ENCODE data around the gene FA2H. TPM values are rescaled to one million over a fixed set of nuclear protein-coding genes. Genes with fewer than 3 reads are reported as not detected.

Gene FA2H
- total and polyA plus RNA-seq, 7 experiments from 2014 or later, result 0.20 to 0.34 TPM; not detected in 5

GRCh38 chr16:74735554-74735953, 39.1 kb downstream of the FA2H start:
- Mint-ChIP-seq H3K4me1 (peaks cover 0 to 9% (median 4%) of the 10 kb centered on the region in 7 donors), H3K27me3 (peaks cover 0 to 7% (median 0%) of the 10 kb centered on the region in 5 donors), H3K9me3 (peaks cover 0 to 3% (median 0%) of the 10 kb centered on the region in 11 donors), H3K4me3 (no peak overlapping the region), H3K36me3 (no peaks in the 10 kb centered on the region), H3K27ac (no peak overlapping the region)
- DNase-seq, result no peak
- H3K4me3 ChIP-seq (ENCODE audit: low read length), result no peak overlapping the region
- intact Hi-C loops (cut with micrococcal nuclease), result no loop called here
- no peak overlapping the region for H3K27ac ChIP-seq (ENCODE audit: low read depth, low read length)
- CTCF ChIA-PET, result no interaction called here
- H3K36me3 ChIP-seq (ENCODE audit: control insufficient read depth in 2 of 3, insufficient read depth in 3 of 3, low read length in 3 of 3), result no peaks in the 10 kb centered on the region
- H3K27me3 ChIP-seq (ENCODE audit: control insufficient read depth in 2 of 2, insufficient read depth in 2 of 2, low read length in 2 of 2), result no peaks in the 10 kb centered on the region
- H3K4me1 ChIP-seq (ENCODE audit: control insufficient read depth in 2 of 2, insufficient read depth in 2 of 2, low read length in 2 of 2), result no peaks in the 10 kb centered on the region
- ATAC-seq, result no peak
- POLR2A ChIA-PET, result no interaction called here
- no peaks in the 10 kb centered on the region for H3K9me3 ChIP-seq (ENCODE audit: control insufficient read depth in 2 of 3, low read length in 3 of 3)

DNA sequence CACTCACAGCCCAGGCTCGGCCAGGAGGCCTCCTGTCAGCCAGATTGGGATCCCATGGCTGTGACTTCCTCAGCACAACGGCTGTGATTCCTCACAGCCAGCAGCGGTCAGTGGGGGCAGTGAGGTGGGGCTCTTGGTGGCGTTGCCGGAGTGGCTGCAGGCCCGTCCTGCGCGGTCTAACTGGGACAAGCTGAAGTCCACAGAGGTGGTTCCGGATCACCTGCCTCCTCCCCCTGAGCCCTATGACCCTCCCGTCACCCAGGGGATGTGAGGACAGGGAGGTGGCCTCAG, 39.5 kb downstream of the FA2H start:
- Mint-ChIP-seq H3K4me1 (peaks cover 0 to 13% (median 9%) of the 10 kb centered on the region in 7 donors), H3K36me3 (no peaks in the 10 kb centered on the region), H3K27ac (no peak overlapping the region), H3K4me3 (no peak overlapping the region), H3K9me3 (peaks cover 0 to 3% (median 0%) of the 10 kb centered on the region in 11 donors), H3K27me3 (peaks cover 0 to 7% (median 0%) of the 10 kb centered on the region in 5 donors)
- DNase-seq (no peak), ATAC-seq (no peak)
- CTCF ChIA-PET, result no interaction called here
- Histone ChIP-seq H3K27me3 (ENCODE audit: control insufficient read depth in 2 of 2, insufficient read depth in 2 of 2, low read length in 2 of 2) (no peaks in the 10 kb centered on the region), H3K4me3 (ENCODE audit: low read length) (no peak overlapping the region), H3K9me3 (ENCODE audit: control insufficient read depth in 2 of 3, low read length in 3 of 3) (no peaks in the 10 kb centered on the region), H3K27ac (ENCODE audit: low read depth, low read length) (no peak overlapping the region), H3K4me1 (ENCODE audit: control insufficient read depth in 2 of 2, insufficient read depth in 2 of 2, low read length in 2 of 2) (peaks cover 0 to 3% of the 10 kb centered on the region in 2 donors), H3K36me3 (ENCODE audit: control insufficient read depth in 2 of 3, insufficient read depth in 3 of 3, low read length in 3 of 3) (no peaks in the 10 kb centered on the region)
- POLR2A ChIA-PET, result interaction anchor here (0.6 kb wide), 1 partner anchor 9 kb away, joined by 3 read pairs; no protein-coding TSS in a partner anchor
- intact Hi-C loops (cut with micrococcal nuclease), result no loop called here

DNA sequence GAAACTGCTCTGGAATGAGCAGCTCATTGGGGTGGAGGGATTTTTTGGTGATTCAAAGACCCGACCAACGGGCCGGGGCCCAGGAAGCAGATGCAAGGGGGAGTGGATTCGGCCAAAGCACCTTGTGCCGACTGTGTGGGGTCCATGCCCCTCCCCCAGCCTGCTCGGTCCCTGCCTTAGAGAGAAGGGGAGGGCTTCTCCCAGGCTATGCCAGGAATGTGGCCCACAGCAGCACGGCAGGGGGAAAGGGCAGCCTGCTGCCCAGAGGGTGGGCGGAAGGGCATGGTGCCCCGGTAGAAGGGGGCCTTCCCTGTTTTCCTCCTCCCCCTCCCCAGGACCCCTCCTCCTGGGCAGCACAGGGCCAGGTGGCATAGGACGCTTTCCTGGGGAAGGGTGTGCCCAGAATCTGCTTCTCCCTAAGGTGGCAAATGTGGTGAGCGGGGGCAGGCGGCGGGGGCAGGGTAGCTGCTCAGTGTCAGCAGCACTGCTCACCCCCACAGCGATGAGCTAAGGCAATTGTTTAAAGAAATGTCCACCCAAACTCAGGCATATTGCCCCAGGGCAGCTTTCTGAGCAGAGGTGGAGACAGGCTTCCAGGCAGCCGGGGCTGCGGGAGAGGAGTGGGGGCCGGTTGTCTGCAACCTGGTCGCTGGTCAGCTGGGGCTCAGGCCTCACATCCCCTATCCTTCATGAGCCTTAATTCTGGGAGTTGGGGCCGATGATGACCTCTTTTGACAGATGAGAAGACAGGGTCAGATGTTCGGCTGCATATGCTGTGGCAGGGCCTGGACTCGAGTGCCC, 40.1 kb downstream of the FA2H start:
- peaks cover 0 to 3% (median 0%) of the 10 kb centered on the region in 11 donors for H3K9me3 Mint-ChIP-seq
- POLR2A ChIA-PET, result interaction anchor here (0.6 kb wide), 1 partner anchor 8 kb away, joined by 3 read pairs; no protein-coding TSS in a partner anchor
- H3K4me3 ChIP-seq (ENCODE audit: low read length), result no peak overlapping the region
- H3K36me3 ChIP-seq (ENCODE audit: control insufficient read depth in 2 of 3, insufficient read depth in 3 of 3, low read length in 3 of 3), result no peaks in the 10 kb centered on the region
- ATAC-seq, result no peak
- H3K4me1 ChIP-seq (ENCODE audit: control insufficient read depth in 2 of 2, insufficient read depth in 2 of 2, low read length in 2 of 2), result peaks cover 0 to 7% of the 10 kb centered on the region in 2 donors
- no peaks in the 10 kb centered on the region for H3K27me3 ChIP-seq (ENCODE audit: control insufficient read depth in 2 of 2, insufficient read depth in 2 of 2, low read length in 2 of 2)
- H3K4me1 Mint-ChIP-seq, result peaks cover 0 to 17% (median 14%) of the 10 kb centered on the region in 7 donors
- no peak overlapping the region for H3K27ac Mint-ChIP-seq
- H3K36me3 Mint-ChIP-seq, result no peaks in the 10 kb centered on the region
- CTCF ChIA-PET, result no interaction called here
- peaks cover 0 to 3% (median 0%) of the 10 kb centered on the region in 5 donors for H3K27me3 Mint-ChIP-seq
- DNase-seq, result no peak
- no peak overlapping the region for H3K27ac ChIP-seq (ENCODE audit: low read depth, low read length)
- intact Hi-C loops (cut with micrococcal nuclease), result no loop called here
- no peaks in the 10 kb centered on the region for H3K9me3 ChIP-seq (ENCODE audit: control insufficient read depth in 2 of 3, low read length in 3 of 3)
- no peak overlapping the region for H3K4me3 Mint-ChIP-seq

- no peaks in the 10 kb centered on the region for H3K27me3 ChIP-seq (ENCODE audit: control insufficient read depth in 2 of 2, insufficient read depth in 2 of 2, low read length in 2 of 2)
- no peaks in the 10 kb centered on the region for H3K9me3 ChIP-seq (ENCODE audit: control insufficient read depth in 2 of 3, low read length in 3 of 3)
- H3K36me3 ChIP-seq (ENCODE audit: control insufficient read depth in 2 of 3, insufficient read depth in 3 of 3, low read length in 3 of 3), result no peaks in the 10 kb centered on the region
- H3K4me3 Mint-ChIP-seq, result no peak overlapping the region
- peaks cover 0 to 7% of the 10 kb centered on the region in 2 donors for H3K4me1 ChIP-seq (ENCODE audit: control insufficient read depth in 2 of 2, insufficient read depth in 2 of 2, low read length in 2 of 2)
- CTCF ChIA-PET, result no interaction called here
- H3K27ac ChIP-seq (ENCODE audit: low read depth, low read length), result no peak overlapping the region
- H3K27me3 Mint-ChIP-seq, result peaks cover 0 to 1% (median 0%) of the 10 kb centered on the region in 5 donors
- peak overlapping the region in 1 of 9 donors; percentile 40 for H3K27ac Mint-ChIP-seq
- intact Hi-C loops (cut with micrococcal nuclease), result no loop called here
- no peak overlapping the region for H3K4me3 ChIP-seq (ENCODE audit: low read length)
- POLR2A ChIA-PET, result no interaction called here
- H3K36me3 Mint-ChIP-seq, result no peaks in the 10 kb centered on the region
- ATAC-seq, result no peak
- H3K9me3 Mint-ChIP-seq, result peaks cover 0 to 3% (median 0%) of the 10 kb centered on the region in 11 donors
- peaks cover 0 to 19% (median 17%) of the 10 kb centered on the region in 7 donors for H3K4me1 Mint-ChIP-seq
- no peak for DNase-seq
Measured at GRCh38 chr16:74732707-74733350, 41.8 kb downstream of the FA2H start.

GRCh38 chr16:74731853-74732477, 42.7 kb downstream of the FA2H start:
- Histone ChIP-seq H3K9me3 (ENCODE audit: control insufficient read depth in 2 of 3, low read length in 3 of 3) (peaks cover 0 to 3% (median 0%) of the 10 kb centered on the region in 3 experiments), H3K36me3 (ENCODE audit: control insufficient read depth in 2 of 3, insufficient read depth in 3 of 3, low read length in 3 of 3) (no peaks in the 10 kb centered on the region), H3K4me1 (ENCODE audit: control insufficient read depth in 2 of 2, insufficient read depth in 2 of 2, low read length in 2 of 2) (peaks cover 0 to 7% of the 10 kb centered on the region in 2 donors), H3K4me3 (ENCODE audit: low read length) (no peak overlapping the region), H3K27me3 (ENCODE audit: control insufficient read depth in 2 of 2, insufficient read depth in 2 of 2, low read length in 2 of 2) (no peaks in the 10 kb centered on the region), H3K27ac (ENCODE audit: low read depth, low read length) (no peak overlapping the region)
- H3K27me3 Mint-ChIP-seq, result peaks cover 0 to 1% (median 0%) of the 10 kb centered on the region in 5 donors
- H3K9me3 Mint-ChIP-seq, result peaks cover 0 to 6% (median 3%) of the 10 kb centered on the region in 11 donors
- peaks cover 0 to 19% (median 17%) of the 10 kb centered on the region in 7 donors for H3K4me1 Mint-ChIP-seq
- H3K36me3 Mint-ChIP-seq, result peaks cover 0 to 4% (median 0%) of the 10 kb centered on the region in 5 donors
- H3K27ac Mint-ChIP-seq, result no peak overlapping the region
- H3K4me3 Mint-ChIP-seq, result no peak overlapping the region
- ChIA-PET CTCF (no interaction called here), POLR2A (no interaction called here)
- intact Hi-C loops (cut with micrococcal nuclease), result no loop called here
- DNase-seq (no peak), ATAC-seq (no peak)

DNA sequence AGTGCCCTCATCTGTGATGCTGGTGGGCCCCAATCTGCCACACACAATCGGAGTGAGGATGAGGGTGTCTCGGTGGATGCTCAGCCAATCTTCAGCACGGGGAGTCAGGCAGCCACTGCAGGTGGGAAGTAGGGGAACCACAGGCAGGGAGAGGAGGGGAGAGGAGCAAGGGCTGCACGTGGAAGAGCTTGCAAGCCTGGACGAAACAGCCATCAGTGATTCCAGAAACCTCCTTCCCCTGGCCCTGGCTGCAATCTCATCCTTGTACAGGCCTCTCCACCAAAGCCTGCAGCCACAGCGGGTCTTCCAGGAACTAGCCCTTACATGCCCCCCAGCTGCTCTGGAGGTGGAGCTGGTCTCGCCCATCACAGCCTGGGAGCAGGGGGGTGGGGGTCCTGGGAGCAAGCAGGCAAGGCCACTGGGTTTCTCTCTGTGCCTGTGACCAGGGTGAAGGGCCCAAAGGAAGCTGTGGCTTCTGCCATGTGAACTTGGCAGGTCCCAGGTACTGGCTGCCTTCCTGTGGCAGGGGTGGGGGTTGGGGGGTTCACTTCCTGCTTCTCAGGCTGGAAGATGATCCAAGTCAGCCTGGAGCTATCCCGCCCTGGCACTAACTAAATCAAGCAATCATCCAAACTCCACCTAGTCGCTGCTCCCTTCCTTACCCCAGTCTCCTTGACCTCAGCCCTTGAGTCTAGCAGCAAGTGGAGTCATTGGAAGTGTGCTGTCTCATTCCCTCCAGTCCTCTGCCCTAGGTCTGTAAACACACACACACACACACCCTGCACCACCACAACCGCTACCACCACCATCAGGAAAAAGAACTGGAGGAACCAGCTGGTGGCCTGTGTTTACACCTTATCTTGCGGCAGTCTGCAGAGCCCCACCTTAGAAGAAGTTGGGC, 44.6 kb downstream of the FA2H start:
- no peaks in the 10 kb centered on the region for H3K36me3 ChIP-seq (ENCODE audit: control insufficient read depth in 2 of 3, insufficient read depth in 3 of 3, low read length in 3 of 3)
- Mint-ChIP-seq H3K27me3 (peaks cover 0 to 1% (median 0%) of the 10 kb centered on the region in 5 donors), H3K4me3 (no peak overlapping the region), H3K27ac (peak overlapping the region in 1 of 9 donors; percentile 50), H3K4me1 (peaks cover 0 to 19% (median 17%) of the 10 kb centered on the region in 7 donors), H3K9me3 (peaks cover 0 to 12% (median 7%) of the 10 kb centered on the region in 11 donors), H3K36me3 (peaks cover 0 to 6% (median 0%) of the 10 kb centered on the region in 5 donors)
- no peaks in the 10 kb centered on the region for H3K27me3 ChIP-seq (ENCODE audit: control insufficient read depth in 2 of 2, insufficient read depth in 2 of 2, low read length in 2 of 2)
- intact Hi-C loops (cut with micrococcal nuclease), result no loop called here
- POLR2A ChIA-PET, result no interaction called here
- H3K4me1 ChIP-seq (ENCODE audit: control insufficient read depth in 2 of 2, insufficient read depth in 2 of 2, low read length in 2 of 2), result peaks cover 0 to 7% of the 10 kb centered on the region in 2 donors
- DNase-seq (no peak), ATAC-seq (no peak)
- no peak overlapping the region for H3K4me3 ChIP-seq (ENCODE audit: low read length)
- CTCF ChIA-PET, result no interaction called here
- no peak overlapping the region for H3K27ac ChIP-seq (ENCODE audit: low read depth, low read length)
- peaks cover 0 to 7% (median 0%) of the 10 kb centered on the region in 3 experiments for H3K9me3 ChIP-seq (ENCODE audit: control insufficient read depth in 2 of 3, low read length in 3 of 3)

Data from naive thymus-derived CD4-positive, alpha-beta T cell (primary cell).